Activated CD4-positive, alpha-beta T cell treated with anti-CD3 and anti-CD28 coated beads, Interleukin-2, amount 50 U/mL, for 48 hours (primary cell): Measurements from ENCODE around the gene FSHR.

Experiments
- DNase-seq, 2 experiments: peaks; one replicate each; pipeline ENCODE4 v3.0.0-alpha.2; 2020

The FSHR gene

GRCh38 chr2:48948400-48949125 is 205.8 kb downstream of the FSHR start:
- DNase-seq: no peak

GRCh38 chr2:48946449-48947048 is 207.8 kb downstream of the FSHR start:
- DNase-seq: peak in 1 of 2 experiments; percentile 3

GRCh38 chr2:48944956-48945355 is 209.4 kb downstream of the FSHR start:
- no peak for DNase-seq

- no peak for DNase-seq
Observed at GRCh38 chr2:48943436-48943835, 210.9 kb downstream of the FSHR start.

GRCh38 chr2:48941908-48942307 is 212.4 kb downstream of the FSHR start:
- no peak for DNase-seq

- DNase-seq: no peak
Observed at GRCh38 chr2:48941456-48941855, 212.9 kb downstream of the FSHR start.

- no peak for DNase-seq
Observed at GRCh38 chr2:48940606-48941005, 213.7 kb downstream of the FSHR start.

- DNase-seq: no peak
Observed at GRCh38 chr2:48939232-48939631, 215.1 kb downstream of the FSHR start.

- DNase-seq: no peak
Observed at GRCh38 chr2:48938231-48938630, 216.1 kb downstream of the FSHR start.

- DNase-seq: no peak
Observed at GRCh38 chr2:48934807-48935206, 219.5 kb downstream of the FSHR start.

- DNase-seq: no peak
Observed at GRCh38 chr2:48933828-48934497, 220.4 kb downstream of the FSHR start.

- DNase-seq: no peak
Observed at GRCh38 chr2:48932667-48933066, 221.6 kb downstream of the FSHR start.

GRCh38 chr2:48929571-48930301 is 224.6 kb downstream of the FSHR start:
- DNase-seq: no peak

- no peak for DNase-seq
Observed at GRCh38 chr2:48927355-48927754, 227.0 kb downstream of the FSHR start.

- DNase-seq: no peak
Observed at GRCh38 chr2:48915884-48916283, 238.4 kb downstream of the FSHR start.

- no peak for DNase-seq
Observed at GRCh38 chr2:48915227-48915626, 239.1 kb downstream of the FSHR start.

GRCh38 chr2:48914477-48915089 is 239.7 kb downstream of the FSHR start:
- no peak for DNase-seq
